HepG2 (cell line): ENCODE results near the gene BLMH. TPM values are rescaled to one million over a fixed set of nuclear protein-coding genes. Genes with fewer than 3 reads are reported as not detected.

Source experiments
- ARID5B ChIP-seq: IDR thresholded peaks from 2 replicates; pipeline ENCODE4 v1.4.0; 2020; ENCODE audit warnings: mild to moderate bottlenecking, missing genetic modification reagents
- CHCHD3 ChIP-seq: sonication (generic); formaldehyde crosslinking; IDR thresholded peaks from 2 replicates; pipeline ENCODE4 v1.8.0; 2022; ENCODE audit warnings: mild to moderate bottlenecking, missing genetic modification reagents, moderate library complexity
- HDAC2 ChIP-seq: sonication (generic); formaldehyde crosslinking; IDR thresholded peaks from 2 replicates; pipeline ENCODE4 v1.4.0; 2020; ENCODE audit warnings: missing genetic modification reagents
- MEF2D ChIP-seq: sonication (generic); formaldehyde crosslinking; IDR thresholded peaks from 2 replicates; pipeline ENCODE4 v1.5.1; 2020; ENCODE audit warnings: mild to moderate bottlenecking, missing genetic modification reagents
- MTA1 ChIP-seq: sonication (generic); formaldehyde crosslinking; IDR thresholded peaks from 2 replicates; pipeline ENCODE4 v1.4.0; 2020; ENCODE audit warnings: missing genetic modification reagents, mild to moderate bottlenecking, borderline replicate concordance
- NR1H2 ChIP-seq: sonication (generic); formaldehyde crosslinking; IDR thresholded peaks from 2 replicates; pipeline ENCODE4 v1.8.1; 2022; ENCODE audit warnings: low read depth, missing genetic modification reagents, borderline replicate concordance
- PAXIP1 ChIP-seq: sonication (generic); formaldehyde crosslinking; conservative IDR thresholded peaks from 2 replicates; pipeline ENCODE4 v1.4.0; 2020; ENCODE audit warnings: mild to moderate bottlenecking, missing genetic modification reagents, moderate library complexity
- PHF21A ChIP-seq: sonication (generic); formaldehyde crosslinking; IDR thresholded peaks from 2 replicates; pipeline ENCODE4 v1.5.0; 2020; ENCODE audit warnings: mild to moderate bottlenecking, missing genetic modification reagents
- ZBTB7A ChIP-seq: sonication (generic); formaldehyde crosslinking; IDR thresholded peaks from 2 replicates; pipeline ENCODE4 v1.8.0; 2022; ENCODE audit warnings: mild to moderate bottlenecking, missing genetic modification reagents
- ZFP36 ChIP-seq: fragments of 150-350 bp; IDR thresholded peaks from 2 replicates; pipeline ENCODE4 v1.6.1; 2018; ENCODE audit warnings: borderline replicate concordance, low read length, low read depth; ENCODE audit not compliant: partially characterized antibody
- ZNF121 ChIP-seq: sonication (generic); formaldehyde crosslinking; IDR thresholded peaks from 2 replicates; pipeline ENCODE4 v1.5.0; 2020; ENCODE audit warnings: mild to moderate bottlenecking, missing genetic modification reagents
- ZNF317 ChIP-seq: sonication (generic); formaldehyde crosslinking; IDR thresholded peaks from 2 replicates; pipeline ENCODE4 v1.5.0; 2020; ENCODE audit warnings: mild to moderate bottlenecking, missing genetic modification reagents
- ZNF44 ChIP-seq: sonication (generic); formaldehyde crosslinking; IDR thresholded peaks from 2 replicates; pipeline ENCODE4 v1.5.1; 2020; ENCODE audit warnings: mild to moderate bottlenecking, missing genetic modification reagents
- ZNF503 ChIP-seq: sonication (generic); formaldehyde crosslinking; IDR thresholded peaks from 2 replicates; pipeline ENCODE4 v1.4.0; 2020; ENCODE audit warnings: missing genetic modification reagents
- ZNF713 ChIP-seq: sonication (generic); formaldehyde crosslinking; IDR thresholded peaks from 2 replicates; pipeline ENCODE4 v1.4.0; 2020; ENCODE audit warnings: mild to moderate bottlenecking, missing genetic modification reagents
- polyA plus RNA-seq, 8 experiments: library from polyadenylated mRNA; depleted of rRNA in 3 of 8; stranded (reverse) in 7 of 8; unstranded in 1 of 8; fragments of >200 nt; fragmentation: Illumina TruSeq in 4 of 8; extraction: Trizol in 4 of 8; gene quantifications; 2 replicates each; pipeline versions ENCODE4 v1.2.1 to v1.2.3, GENCODE V29; 2011 to 2016; ENCODE audit warnings: low read depth in 4 of 8, missing spikeins in 1 of 8, mixed read lengths in 1 of 8; ENCODE audit not compliant: insufficient read depth in 1 of 8
- total RNA-seq, 5 experiments: library from RNA; depleted of rRNA; stranded (reverse); fragments of >200 nt; fragmentation: Illumina TruSeq; extraction: Trizol; gene quantifications; 2 replicates each; pipeline ENCODE4 v1.2.3, GENCODE V29; 2016; ENCODE audit warnings: low read depth in 1 of 5
- TF ChIP-seq, protein P1 (sequence below): IDR thresholded peaks from 2 replicates; pipeline ENCODE4 v1.6.1; 2012; ENCODE audit warnings: low read length, improper control_type of control experiment

Gene BLMH
- total and polyA plus RNA-seq, 2 of the 13 experiments (the other 11 are each of a cell fraction or from before 2014, with no cell fraction given): 12.1 to 41.0 TPM

DNA sequence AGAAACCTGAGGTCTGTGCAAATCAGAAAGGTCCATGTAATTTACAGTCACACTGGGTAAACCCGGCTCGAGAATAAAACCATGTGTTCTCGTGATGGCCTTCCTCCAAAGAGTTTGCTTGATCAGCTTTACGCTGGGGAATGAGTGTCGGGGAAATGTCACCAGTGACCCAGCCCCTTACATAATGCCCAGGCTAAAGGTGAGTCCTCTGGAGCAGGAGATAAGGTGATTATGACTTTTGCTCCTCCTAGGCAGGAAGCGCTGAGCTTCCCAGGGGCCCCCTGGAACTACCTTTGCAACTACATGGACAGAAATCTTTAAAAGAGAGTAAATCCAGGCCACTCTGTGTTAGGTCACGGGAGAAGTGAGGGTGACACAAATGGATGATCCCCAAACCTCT, 71.9 kb downstream of the BLMH start (continued):
- TF ChIP-seq, protein P1, sequence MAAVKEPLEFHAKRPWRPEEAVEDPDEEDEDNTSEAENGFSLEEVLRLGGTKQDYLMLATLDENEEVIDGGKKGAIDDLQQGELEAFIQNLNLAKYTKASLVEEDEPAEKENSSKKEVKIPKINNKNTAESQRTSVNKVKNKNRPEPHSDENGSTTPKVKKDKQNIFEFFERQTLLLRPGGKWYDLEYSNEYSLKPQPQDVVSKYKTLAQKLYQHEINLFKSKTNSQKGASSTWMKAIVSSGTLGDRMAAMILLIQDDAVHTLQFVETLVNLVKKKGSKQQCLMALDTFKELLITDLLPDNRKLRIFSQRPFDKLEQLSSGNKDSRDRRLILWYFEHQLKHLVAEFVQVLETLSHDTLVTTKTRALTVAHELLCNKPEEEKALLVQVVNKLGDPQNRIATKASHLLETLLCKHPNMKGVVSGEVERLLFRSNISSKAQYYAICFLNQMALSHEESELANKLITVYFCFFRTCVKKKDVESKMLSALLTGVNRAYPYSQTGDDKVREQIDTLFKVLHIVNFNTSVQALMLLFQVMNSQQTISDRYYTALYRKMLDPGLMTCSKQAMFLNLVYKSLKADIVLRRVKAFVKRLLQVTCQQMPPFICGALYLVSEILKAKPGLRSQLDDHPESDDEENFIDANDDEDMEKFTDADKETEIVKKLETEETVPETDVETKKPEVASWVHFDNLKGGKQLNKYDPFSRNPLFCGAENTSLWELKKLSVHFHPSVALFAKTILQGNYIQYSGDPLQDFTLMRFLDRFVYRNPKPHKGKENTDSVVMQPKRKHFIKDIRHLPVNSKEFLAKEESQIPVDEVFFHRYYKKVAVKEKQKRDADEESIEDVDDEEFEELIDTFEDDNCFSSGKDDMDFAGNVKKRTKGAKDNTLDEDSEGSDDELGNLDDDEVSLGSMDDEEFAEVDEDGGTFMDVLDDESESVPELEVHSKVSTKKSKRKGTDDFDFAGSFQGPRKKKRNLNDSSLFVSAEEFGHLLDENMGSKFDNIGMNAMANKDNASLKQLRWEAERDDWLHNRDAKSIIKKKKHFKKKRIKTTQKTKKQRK: no peak
- TF ChIP-seq ZNF121 (CRISPR knock-in tag) (no peak), ARID5B (CRISPR knock-in tag) (peak; percentile 58; the same call in 1 of the 2 replicates), ZNF713 (CRISPR knock-in tag) (no peak), PAXIP1 (CRISPR knock-in tag) (peak; percentile 82), HDAC2 (peak; percentile 43; the same call in 1 of the 2 replicates), ZNF503 (no peak), ZNF317 (CRISPR knock-in tag) (no peak), MEF2D (CRISPR knock-in tag) (peak; percentile 53; the same call in 1 of the 2 replicates), ZBTB7A (CRISPR knock-in tag) (no peak), PHF21A (CRISPR knock-in tag) (peak; percentile 53; the same call in 1 of the 2 replicates), NR1H2 (no peak), ZFP36 (no peak), CHCHD3 (CRISPR knock-in tag) (no peak), ZNF44 (CRISPR knock-in tag) (no peak), MTA1 (CRISPR knock-in tag) (no peak)
